GM12878 (cell line): Measurements from ENCODE around the gene MLST8.

ENCODE experiments used
- BRCA1 ChIP-seq: IDR thresholded peaks from 2 replicates; pipeline ENCODE4 v1.6.1; 2011; ENCODE audit warnings: low read depth, low read length, improper control_type of control experiment
- CHD1 ChIP-seq: IDR thresholded peaks from 2 replicates; pipeline ENCODE4 v1.6.1; 2012; ENCODE audit warnings: low read depth, low read length, improper control_type of control experiment
- JUND ChIP-seq: IDR thresholded peaks from 2 replicates; pipeline ENCODE4 v1.6.1; 2012; ENCODE audit warnings: low read depth, mild to moderate bottlenecking, low read length, improper control_type of control experiment, moderate library complexity
- LARP7 ChIP-seq: fragments of 450-650 bp; IDR thresholded peaks from 2 replicates; pipeline ENCODE4 v1.6.1; 2017; ENCODE audit warnings: mild to moderate bottlenecking
- MYC ChIP-seq: IDR thresholded peaks from 2 replicates; pipeline ENCODE4 v1.6.1; 2011; ENCODE audit warnings: mild to moderate bottlenecking, low read length, moderate library complexity, inconsistent platforms; ENCODE audit not compliant: insufficient read depth, insufficient replicate concordance, insufficient read length, severe bottlenecking
- NR2F1 ChIP-seq: fragments of 450-650 bp; conservative IDR thresholded peaks from 2 replicates; pipeline ENCODE4 v1.6.1; 2017; ENCODE audit warnings: mild to moderate bottlenecking
- RAD21 ChIP-seq: IDR thresholded peaks from 2 replicates; pipeline ENCODE4 v1.6.1; 2011; ENCODE audit warnings: mild to moderate bottlenecking, low read depth, low read length, moderate library complexity; ENCODE audit not compliant: insufficient read depth
- YY1 ChIP-seq: IDR thresholded peaks from 2 replicates; pipeline ENCODE4 v1.6.1; 2011; ENCODE audit warnings: low read depth, mild to moderate bottlenecking, low read length
- TF ChIP-seq, protein P1 (sequence below), 3 experiments: IDR thresholded peaks in 2 of 3; conservative IDR thresholded peaks in 1 of 3; 2 replicates each; pipeline ENCODE4 v1.5.1; 2011; ENCODE audit warnings: low read depth in 3 of 3, low read length in 3 of 3, mild to moderate bottlenecking in 3 of 3, control low read depth in 2 of 3, moderate library complexity in 2 of 3, inconsistent platforms in 1 of 3, mixed read lengths in 1 of 3; ENCODE audit not compliant: control insufficient read depth in 2 of 3, insufficient read depth in 1 of 3; ENCODE audit errors: extremely low read depth in 1 of 3
- TF ChIP-seq, protein P2 (sequence below): IDR thresholded peaks from 2 replicates; pipeline ENCODE4 v1.6.1; 2012; ENCODE audit warnings: low read depth, low read length, improper control_type of control experiment
- TF ChIP-seq, protein P3 (sequence below): fragments of 450-650 bp; IDR thresholded peaks from 2 replicates; pipeline ENCODE4 v1.6.1; 2016; ENCODE audit warnings: mild to moderate bottlenecking

DNA sequence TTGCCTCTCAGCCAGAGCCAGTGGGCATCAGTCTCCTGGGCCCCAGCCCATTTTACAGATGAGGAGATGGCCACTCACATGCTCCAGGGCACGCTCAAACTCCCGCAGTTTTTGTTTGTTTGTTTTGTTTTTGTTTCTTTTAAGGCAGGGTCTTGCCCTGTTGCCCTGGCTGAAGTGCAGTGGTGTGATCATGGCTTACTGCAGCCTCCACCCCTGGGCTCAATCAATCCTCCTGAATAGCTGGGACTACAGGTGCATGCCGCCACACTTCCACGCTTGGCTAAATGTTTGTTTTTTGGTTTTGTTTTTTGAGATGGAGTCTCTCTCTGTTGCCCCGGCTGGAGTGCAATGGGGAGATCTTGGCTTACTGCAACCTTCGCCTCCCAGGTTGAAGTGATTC is 21.7 kb downstream of the MLST8 start:
- TF ChIP-seq YY1 = no peak
- no peak for TF ChIP-seq NR2F1
- no peak for TF ChIP-seq RAD21
- TF ChIP-seq JUND = no peak
- TF ChIP-seq, protein P1, sequence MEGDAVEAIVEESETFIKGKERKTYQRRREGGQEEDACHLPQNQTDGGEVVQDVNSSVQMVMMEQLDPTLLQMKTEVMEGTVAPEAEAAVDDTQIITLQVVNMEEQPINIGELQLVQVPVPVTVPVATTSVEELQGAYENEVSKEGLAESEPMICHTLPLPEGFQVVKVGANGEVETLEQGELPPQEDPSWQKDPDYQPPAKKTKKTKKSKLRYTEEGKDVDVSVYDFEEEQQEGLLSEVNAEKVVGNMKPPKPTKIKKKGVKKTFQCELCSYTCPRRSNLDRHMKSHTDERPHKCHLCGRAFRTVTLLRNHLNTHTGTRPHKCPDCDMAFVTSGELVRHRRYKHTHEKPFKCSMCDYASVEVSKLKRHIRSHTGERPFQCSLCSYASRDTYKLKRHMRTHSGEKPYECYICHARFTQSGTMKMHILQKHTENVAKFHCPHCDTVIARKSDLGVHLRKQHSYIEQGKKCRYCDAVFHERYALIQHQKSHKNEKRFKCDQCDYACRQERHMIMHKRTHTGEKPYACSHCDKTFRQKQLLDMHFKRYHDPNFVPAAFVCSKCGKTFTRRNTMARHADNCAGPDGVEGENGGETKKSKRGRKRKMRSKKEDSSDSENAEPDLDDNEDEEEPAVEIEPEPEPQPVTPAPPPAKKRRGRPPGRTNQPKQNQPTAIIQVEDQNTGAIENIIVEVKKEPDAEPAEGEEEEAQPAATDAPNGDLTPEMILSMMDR (IDR thresholded peaks at IDR 0.05 in 2 of 3, conservative IDR thresholded peaks at IDR 0.05 in 1 of 3; ENCODE audit: control insufficient read depth in 2 of 3, extremely low read depth in 1 of 3, insufficient read depth in 1 of 3, low read depth in 3 of 3, low read length in 3 of 3) = no peak
- no peak for TF ChIP-seq BRCA1
- TF ChIP-seq, protein P2, sequence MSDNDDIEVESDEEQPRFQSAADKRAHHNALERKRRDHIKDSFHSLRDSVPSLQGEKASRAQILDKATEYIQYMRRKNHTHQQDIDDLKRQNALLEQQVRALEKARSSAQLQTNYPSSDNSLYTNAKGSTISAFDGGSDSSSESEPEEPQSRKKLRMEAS = no peak
- TF ChIP-seq LARP7 = no peak
- TF ChIP-seq, protein P3, sequence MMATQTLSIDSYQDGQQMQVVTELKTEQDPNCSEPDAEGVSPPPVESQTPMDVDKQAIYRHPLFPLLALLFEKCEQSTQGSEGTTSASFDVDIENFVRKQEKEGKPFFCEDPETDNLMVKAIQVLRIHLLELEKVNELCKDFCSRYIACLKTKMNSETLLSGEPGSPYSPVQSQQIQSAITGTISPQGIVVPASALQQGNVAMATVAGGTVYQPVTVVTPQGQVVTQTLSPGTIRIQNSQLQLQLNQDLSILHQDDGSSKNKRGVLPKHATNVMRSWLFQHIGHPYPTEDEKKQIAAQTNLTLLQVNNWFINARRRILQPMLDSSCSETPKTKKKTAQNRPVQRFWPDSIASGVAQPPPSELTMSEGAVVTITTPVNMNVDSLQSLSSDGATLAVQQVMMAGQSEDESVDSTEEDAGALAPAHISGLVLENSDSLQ = no peak
- no peak for TF ChIP-seq CHD1
- no peak for TF ChIP-seq MYC
